Stimulated activated CD4-positive, alpha-beta T cell treated with anti-CD3 and anti-CD28 coated beads, Interleukin-15, amount 100 ng/mL, for 1 hour (primary cell): ENCODE results near the gene PRR5L.

Source experiments
- DNase-seq, 2 donors: peaks; one replicate each; pipeline ENCODE4 v3.0.0-alpha.2; 2020; ENCODE audit warnings: low read depth in 1 of 2, low spot score in 1 of 2

Gene PRR5L

GRCh38 chr11:36431429-36432092 lies 135.5 kb downstream of the PRR5L start:
- no peak for DNase-seq

GRCh38 chr11:36432093-36432469 lies 136.0 kb downstream of the PRR5L start:
- DNase-seq: no peak

DNA sequence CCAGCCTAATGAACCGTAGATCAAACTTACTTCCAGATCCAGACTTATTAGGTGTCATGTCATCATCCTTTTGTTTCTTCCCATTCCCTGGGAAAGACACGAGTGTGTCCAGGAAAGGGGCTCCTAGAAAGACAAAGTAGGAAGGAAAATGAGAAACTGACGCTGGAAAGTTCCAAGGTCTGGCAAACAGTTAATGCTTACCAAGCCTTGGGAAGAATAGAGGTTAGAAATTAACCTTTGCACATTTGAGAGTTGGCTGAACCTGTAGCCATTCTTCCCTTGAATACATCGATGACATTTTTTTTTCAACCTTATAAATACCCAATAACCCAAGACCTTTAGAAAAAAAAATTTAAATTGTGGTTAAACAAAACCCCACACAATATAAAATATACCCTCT lies 136.7 kb downstream of the PRR5L start:
- DNase-seq: no peak

GRCh38 chr11:36436064-36436463 lies 140.0 kb downstream of the PRR5L start:
- DNase-seq: no peak

GRCh38 chr11:36436589-36436988 lies 140.5 kb downstream of the PRR5L start:
- no peak for DNase-seq

- no peak for DNase-seq
These were observed 141.3 kb downstream of the PRR5L start for GRCh38 chr11:36437413-36437812.

- DNase-seq: no peak
These were observed 142.0 kb downstream of the PRR5L start for GRCh38 chr11:36438126-36438525.

DNA sequence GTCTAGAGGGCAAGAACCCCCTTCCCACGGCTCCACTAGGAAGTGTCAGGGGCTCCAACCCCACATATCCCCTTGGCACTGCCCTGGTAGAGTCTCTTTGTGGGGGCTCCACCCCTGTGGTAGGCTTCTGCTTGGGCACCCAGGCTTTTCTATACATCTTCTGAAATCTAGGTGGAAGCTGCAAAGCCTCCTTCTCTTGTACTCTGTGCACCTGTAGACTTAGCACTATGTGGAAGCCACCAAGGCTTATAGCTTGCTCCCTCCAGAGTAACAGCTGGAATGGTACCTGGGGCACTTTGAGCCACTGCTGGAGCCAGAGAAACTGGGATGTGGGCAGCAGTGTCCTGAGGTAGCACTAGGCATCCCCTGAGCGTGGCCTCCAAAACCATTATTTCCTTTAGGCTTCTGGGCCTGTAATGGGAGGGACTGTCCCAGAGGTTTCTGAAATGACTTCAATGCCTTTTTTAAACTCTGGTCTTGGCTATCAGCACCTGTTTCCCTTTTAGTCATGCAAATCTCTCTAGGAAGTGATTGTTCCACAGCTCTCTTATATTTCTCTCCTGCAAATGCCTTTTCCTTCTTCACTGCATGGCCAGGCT lies 145.6 kb downstream of the PRR5L start:
- DNase-seq: no peak

DNA sequence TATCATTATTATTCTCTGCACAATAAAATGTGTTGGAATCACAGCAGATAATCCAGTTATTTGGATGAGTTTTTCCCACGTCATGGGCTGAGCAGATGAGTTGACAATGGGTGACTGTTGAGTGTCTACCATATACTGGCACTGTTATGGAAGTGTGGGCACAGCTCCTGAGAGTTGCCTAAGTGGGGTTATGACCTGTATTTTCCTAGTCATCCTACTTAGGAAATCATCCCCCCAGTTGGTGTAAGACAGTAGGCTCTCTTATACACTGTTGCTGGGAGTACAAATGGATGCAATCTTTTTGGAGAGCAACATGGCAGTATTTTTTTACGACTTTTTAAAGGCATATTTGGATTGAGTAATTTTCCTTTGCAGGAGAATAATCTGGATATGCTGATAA lies 147.6 kb downstream of the PRR5L start:
- no peak for DNase-seq

DNA sequence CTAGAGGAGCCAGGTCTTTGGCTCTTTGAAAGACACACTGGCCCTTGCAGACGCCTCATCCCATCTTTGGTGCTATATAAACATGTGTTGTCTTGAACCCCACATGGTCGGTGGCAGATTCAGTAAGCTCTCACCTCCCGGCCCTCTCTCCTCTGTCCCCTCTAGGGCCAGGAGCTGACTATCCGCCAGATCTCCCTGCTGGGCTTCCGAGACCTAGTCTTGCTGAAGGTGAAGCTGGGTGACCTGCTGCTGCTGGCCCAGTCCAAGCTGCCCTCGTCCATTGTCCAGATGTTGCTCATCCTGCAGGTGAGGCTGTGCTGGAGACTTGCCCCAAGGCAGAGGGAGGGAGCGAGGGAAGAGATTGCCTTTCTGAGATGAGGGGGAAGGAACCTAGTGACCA lies 150.0 kb downstream of the PRR5L start:
- DNase-seq: no peak

GRCh38 chr11:36447514-36447913 lies 151.4 kb downstream of the PRR5L start:
- no peak for DNase-seq

- no peak for DNase-seq
These were observed 151.9 kb downstream of the PRR5L start for GRCh38 chr11:36447947-36448346.

DNA sequence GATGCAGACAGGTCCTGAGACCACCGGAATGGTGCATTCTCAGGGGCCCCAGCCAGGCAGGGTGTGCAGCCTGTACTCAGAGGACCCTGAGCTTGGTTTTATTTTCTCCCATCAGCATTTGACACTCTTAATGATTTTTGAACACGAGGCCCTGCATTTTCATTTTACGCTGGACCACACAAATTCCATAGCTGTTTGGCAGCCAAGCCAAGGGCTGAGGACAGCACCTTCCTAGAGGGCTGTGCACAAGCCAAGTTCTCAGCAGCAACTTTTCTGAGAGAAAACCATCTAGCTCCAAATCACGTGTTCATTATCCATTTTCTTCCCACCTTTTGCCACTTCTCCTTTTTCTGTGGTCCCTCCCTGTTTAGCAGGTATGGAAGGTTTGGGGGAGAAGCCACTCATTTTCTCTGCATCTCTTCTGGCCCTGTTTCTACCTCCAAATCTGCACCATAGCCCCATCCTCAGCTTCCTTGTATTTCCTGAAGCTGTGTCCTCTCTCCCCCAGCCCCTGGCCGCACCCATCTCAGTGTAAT lies 153.5 kb downstream of the PRR5L start:
- DNase-seq: no peak

DNA sequence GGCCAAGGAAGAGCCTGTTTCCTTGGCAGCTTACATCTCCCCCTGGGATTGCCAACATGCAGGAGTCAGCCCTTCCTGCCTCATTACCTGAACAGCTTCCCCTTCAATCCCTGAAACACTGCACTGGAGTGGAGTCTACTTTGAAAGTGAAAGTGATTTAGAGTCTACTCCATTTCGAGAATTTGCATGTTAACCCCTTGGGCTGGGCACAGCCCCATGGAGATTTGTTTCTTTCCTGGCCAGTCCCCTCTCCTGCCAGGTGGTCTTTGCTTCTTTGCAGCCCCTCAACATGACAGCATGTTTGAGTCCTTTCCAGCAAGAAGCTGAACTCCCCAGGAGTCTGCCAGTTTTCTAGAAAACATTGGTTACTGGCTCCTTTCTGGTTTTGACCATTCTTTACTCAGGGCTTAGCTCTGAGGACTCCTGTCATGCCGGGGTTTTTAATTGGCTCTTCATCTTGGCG lies 154.1 kb downstream of the PRR5L start:
- DNase-seq: no peak

GRCh38 chr11:36451045-36451444 lies 155.0 kb downstream of the PRR5L start:
- DNase-seq: no peak

GRCh38 chr11:36451681-36452080 lies 155.6 kb downstream of the PRR5L start:
- no peak for DNase-seq

DNA sequence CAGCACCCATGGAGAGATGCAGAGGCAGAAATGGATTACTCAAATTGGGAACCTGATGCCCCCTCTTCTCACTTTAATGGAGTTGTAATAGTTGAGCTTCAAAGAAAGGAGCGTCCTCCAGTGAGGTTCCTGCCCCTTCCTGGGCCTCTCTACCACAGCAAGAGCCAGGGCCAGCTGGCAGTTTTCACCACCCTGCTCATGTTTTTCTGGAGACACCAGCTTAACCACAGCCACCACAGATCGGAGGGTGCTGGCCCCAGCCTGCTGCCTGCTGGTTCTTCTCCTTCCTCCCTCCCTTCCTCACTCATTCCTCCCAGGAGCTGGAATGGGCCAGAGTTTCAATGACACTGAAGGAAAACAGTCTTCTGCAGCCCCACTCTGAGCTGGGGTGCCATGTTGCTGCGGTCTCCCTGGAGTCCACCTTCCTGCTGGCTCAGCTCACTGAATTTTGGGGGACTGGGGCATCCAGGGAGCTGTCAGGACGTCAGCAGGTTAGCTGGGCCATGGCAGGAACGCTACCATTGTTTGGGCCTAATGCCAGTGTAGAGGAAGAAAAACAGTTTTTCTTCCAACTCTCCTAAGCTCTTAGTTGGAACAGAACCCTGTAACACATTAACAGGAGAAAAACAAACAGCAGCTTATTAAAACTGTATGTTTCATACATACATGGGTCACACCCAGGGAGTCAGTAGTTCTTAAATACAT lies 156.3 kb downstream of the PRR5L start:
- DNase-seq: no peak

GRCh38 chr11:36452961-36453360 lies 156.9 kb downstream of the PRR5L start:
- no peak for DNase-seq

- DNase-seq: no peak
These were observed 157.6 kb downstream of the PRR5L start for GRCh38 chr11:36453678-36454077.

GRCh38 chr11:36454551-36454940 lies 158.5 kb downstream of the PRR5L start:
- DNase-seq: no peak

DNA sequence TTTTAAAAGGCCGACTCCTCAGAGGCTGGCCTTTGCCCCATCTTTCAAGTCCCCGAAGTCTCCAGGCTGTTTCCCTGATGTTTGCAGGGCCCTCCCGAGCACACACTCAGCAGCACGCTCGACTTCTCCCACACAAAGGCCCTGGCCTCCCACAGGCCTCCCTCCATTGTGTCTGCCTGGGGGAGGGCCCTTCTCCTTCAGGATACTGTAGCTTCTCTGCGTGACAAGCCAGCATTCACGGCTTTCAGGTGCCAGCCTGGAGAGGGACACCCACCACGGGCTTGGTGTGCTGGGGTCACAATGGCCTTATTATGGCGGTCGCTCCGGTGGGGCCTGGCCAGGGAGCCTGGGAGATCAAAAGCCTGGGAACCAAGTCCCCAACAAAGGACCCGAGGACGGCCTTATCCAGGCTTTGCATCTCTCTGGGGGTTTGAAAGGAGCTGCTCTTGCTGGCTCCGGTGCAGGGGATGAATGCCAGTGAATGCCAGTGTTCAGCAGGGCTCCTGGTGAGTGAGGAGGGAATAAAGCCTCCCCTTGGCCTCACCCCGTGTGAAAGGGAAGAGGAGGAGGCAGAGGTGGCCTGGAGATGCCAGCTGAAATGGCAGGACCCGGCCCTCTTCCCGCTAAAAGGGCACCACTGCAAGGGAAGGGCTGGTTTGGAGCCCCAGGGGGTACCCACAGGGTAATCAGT lies 159.0 kb downstream of the PRR5L start:
- DNase-seq: no peak

GRCh38 chr11:36455658-36456111 lies 159.6 kb downstream of the PRR5L start:
- no peak for DNase-seq
